Measurements from ENCODE around the gene TP53I11. TPM values are rescaled to one million over a fixed set of nuclear protein-coding genes. Genes with fewer than 3 reads are reported as not detected.

The TP53I11 gene
- total and polyA plus RNA-seq, 2 donors (not counting 1 experiment from before 2014, with no cell fraction given) = 25.0 to 229 TPM

GRCh38 chr11:44983786-44984185 lies 33.1 kb upstream of the TP53I11 start:
- no peak overlapping the region for H3K4me2 ChIP-seq (replicated peaks; ENCODE audit: low read depth, low read length, poor library complexity, severe bottlenecking)
- no peaks in the 10 kb centered on the region for H4K20me1 ChIP-seq (ENCODE audit: control insufficient read depth, insufficient read depth, low read length, poor library complexity, severe bottlenecking)
- ATAC-seq (ENCODE audit: low read depth) (peak; percentile 51), DNase-seq (no peak)
- H3K9ac ChIP-seq (ENCODE audit: low read length) = no peak overlapping the region
- peak overlapping the region; percentile 29 for H3K4me3 Mint-ChIP-seq
- H3K4me1 Mint-ChIP-seq = peaks cover 32% of the 10 kb centered on the region
- H3K9me3 ChIP-seq (ENCODE audit: control extremely low read depth in 1 of 3, control insufficient read depth in 2 of 3, insufficient read depth in 1 of 3, low read length in 2 of 3) = no peaks in the 10 kb centered on the region
- no peaks in the 10 kb centered on the region for H3K27me3 ChIP-seq (replicated peaks in 1 of 4; ENCODE audit: control extremely low read depth in 1 of 4, control insufficient read depth in 3 of 4, insufficient read depth in 4 of 4, low read length in 3 of 4)
- intact Hi-C loops (cut with micrococcal nuclease) = no loop called here
- no peaks in the 10 kb centered on the region for H3K79me2 ChIP-seq (ENCODE audit: control insufficient read depth, insufficient read depth, low read length)
- no peak overlapping the region for H3K27ac ChIP-seq (ENCODE audit: low read length in 2 of 2)
- H3K4me1 ChIP-seq (ENCODE audit: control insufficient read depth in 2 of 2, insufficient read depth in 2 of 2, low read length in 2 of 2) = peaks cover 6 to 14% of the 10 kb centered on the region in 2 donors
- ChIA-PET CTCF (interaction anchor here (1.3 kb wide), 1 partner anchor 7 kb away, joined by 3 read pairs; no protein-coding TSS in a partner anchor), POLR2A (no interaction called here)
- no peaks in the 10 kb centered on the region for H3K9me3 Mint-ChIP-seq (ENCODE audit: insufficient read depth)
- no peaks in the 10 kb centered on the region for H3K36me3 ChIP-seq (replicated peaks in 1 of 2; ENCODE audit: control extremely low read depth in 1 of 2, control insufficient read depth in 1 of 2, extremely low read depth in 1 of 2, insufficient read depth in 2 of 2, low read length in 1 of 2)
- H3K27me3 Mint-ChIP-seq = no peaks in the 10 kb centered on the region
- H3K27ac Mint-ChIP-seq = peak overlapping the region; percentile 82
- TF ChIP-seq EZH2 (IDR thresholded peaks at IDR 0.05; ENCODE audit: borderline replicate concordance, insufficient read depth, low read depth, low read length, poor library complexity, severe bottlenecking) = no peak
- no peak for TF ChIP-seq CTCF (IDR thresholded peaks at IDR 0.05)
- H2AFZ ChIP-seq (ENCODE audit: insufficient read depth, low read depth, low read length, poor library complexity, severe bottlenecking) = peak overlapping the region; percentile 28
- no peak overlapping the region for H3K4me3 ChIP-seq (ENCODE audit: control extremely low read depth in 1 of 5, extremely low read depth in 1 of 5, insufficient read depth in 1 of 5, low read depth in 2 of 5, low read length in 4 of 5)
- 80% methylated on average over 3 of the region's 7 CpGs for WGBS (ENCODE audit: insufficient coverage)

GRCh38 chr11:44982496-44983062 lies 31.9 kb upstream of the TP53I11 start:
- TF ChIP-seq EZH2 (IDR thresholded peaks at IDR 0.05; ENCODE audit: borderline replicate concordance, insufficient read depth, low read depth, low read length, poor library complexity, severe bottlenecking) (no peak), CTCF (IDR thresholded peaks at IDR 0.05) (no peak)
- ChIA-PET POLR2A (no interaction called here), CTCF (interaction anchor here (0.6 to 2.1 kb wide), 5 partner anchors 108 to 1636 kb away, joined by 3 to 6 read pairs (median 3); no protein-coding TSS in a partner anchor)
- Histone ChIP-seq H3K9me3 (ENCODE audit: control extremely low read depth in 1 of 3, control insufficient read depth in 2 of 3, insufficient read depth in 1 of 3, low read length in 2 of 3) (no peaks in the 10 kb centered on the region), H3K4me2 (replicated peaks; ENCODE audit: low read depth, low read length, poor library complexity, severe bottlenecking) (no peak overlapping the region), H3K27me3 (replicated peaks in 1 of 4; ENCODE audit: control extremely low read depth in 1 of 4, control insufficient read depth in 3 of 4, insufficient read depth in 4 of 4, low read length in 3 of 4) (no peaks in the 10 kb centered on the region), H2AFZ (ENCODE audit: insufficient read depth, low read depth, low read length, poor library complexity, severe bottlenecking) (no peak overlapping the region), H3K36me3 (replicated peaks in 1 of 2; ENCODE audit: control extremely low read depth in 1 of 2, control insufficient read depth in 1 of 2, extremely low read depth in 1 of 2, insufficient read depth in 2 of 2, low read length in 1 of 2) (no peaks in the 10 kb centered on the region), H3K27ac (ENCODE audit: low read length in 2 of 2) (no peak overlapping the region), H3K4me1 (ENCODE audit: control insufficient read depth in 2 of 2, insufficient read depth in 2 of 2, low read length in 2 of 2) (peaks cover 10 to 17% of the 10 kb centered on the region in 2 donors), H4K20me1 (ENCODE audit: control insufficient read depth, insufficient read depth, low read length, poor library complexity, severe bottlenecking) (no peaks in the 10 kb centered on the region), H3K79me2 (ENCODE audit: control insufficient read depth, insufficient read depth, low read length) (no peaks in the 10 kb centered on the region), H3K9ac (ENCODE audit: low read length) (no peak overlapping the region), H3K4me3 (ENCODE audit: control extremely low read depth in 1 of 5, extremely low read depth in 1 of 5, insufficient read depth in 1 of 5, low read depth in 2 of 5, low read length in 4 of 5) (no peak overlapping the region)
- no peak overlapping the region for H3K4me3 Mint-ChIP-seq
- ATAC-seq (ENCODE audit: low read depth) = no peak
- intact Hi-C loops (cut with micrococcal nuclease) = no loop called here
- no peak for DNase-seq
- H3K9me3 Mint-ChIP-seq (ENCODE audit: insufficient read depth) = no peaks in the 10 kb centered on the region
- no peaks in the 10 kb centered on the region for H3K27me3 Mint-ChIP-seq
- no peak overlapping the region for H3K27ac Mint-ChIP-seq
- WGBS (ENCODE audit: insufficient coverage) = 96% methylated on average over 7 of the region's 8 CpGs
- H3K4me1 Mint-ChIP-seq = peaks cover 32% of the 10 kb centered on the region

All from B cell (primary cell).